ENCODE data around the gene ECHDC3.

The ECHDC3 gene

GRCh38 chr10:11761431-11761830, 19.2 kb downstream of the ECHDC3 start:
- Mint-ChIP-seq H3K27me3 (no peaks in the 10 kb centered on the region), H3K4me1 (ENCODE audit: low read depth) (no peaks in the 10 kb centered on the region), H3K9me3 (no peaks in the 10 kb centered on the region), H3K27ac (no peak overlapping the region), H3K36me3 (ENCODE audit: low read depth) (peaks cover 47% of the 10 kb centered on the region), H3K4me3 (no peak overlapping the region)
- intact Hi-C loops (cut with micrococcal nuclease) = no loop called here

- intact Hi-C loops (cut with micrococcal nuclease) = no loop called here
- H3K4me3 Mint-ChIP-seq = no peak overlapping the region
- H3K4me1 Mint-ChIP-seq (ENCODE audit: low read depth) = no peaks in the 10 kb centered on the region
- H3K27ac Mint-ChIP-seq = no peak overlapping the region
- no peaks in the 10 kb centered on the region for H3K9me3 Mint-ChIP-seq
- no peaks in the 10 kb centered on the region for H3K27me3 Mint-ChIP-seq
- peaks cover 47% of the 10 kb centered on the region for H3K36me3 Mint-ChIP-seq (ENCODE audit: low read depth)
Observed at GRCh38 chr10:11762706-11763500, 20.7 kb downstream of the ECHDC3 start.

GRCh38 chr10:11763501-11763861, 21.3 kb downstream of the ECHDC3 start:
- no peak overlapping the region for H3K27ac Mint-ChIP-seq
- no peaks in the 10 kb centered on the region for H3K27me3 Mint-ChIP-seq
- no peaks in the 10 kb centered on the region for H3K9me3 Mint-ChIP-seq
- H3K36me3 Mint-ChIP-seq (ENCODE audit: low read depth) = peaks cover 47% of the 10 kb centered on the region
- intact Hi-C loops (cut with micrococcal nuclease) = no loop called here
- no peak overlapping the region for H3K4me3 Mint-ChIP-seq
- no peaks in the 10 kb centered on the region for H3K4me1 Mint-ChIP-seq (ENCODE audit: low read depth)

GRCh38 chr10:11765141-11765540, 23.0 kb downstream of the ECHDC3 start:
- no peaks in the 10 kb centered on the region for H3K27me3 Mint-ChIP-seq
- H3K27ac Mint-ChIP-seq = no peak overlapping the region
- no peak overlapping the region for H3K4me3 Mint-ChIP-seq
- peaks cover 41% of the 10 kb centered on the region for H3K36me3 Mint-ChIP-seq (ENCODE audit: low read depth)
- no peaks in the 10 kb centered on the region for H3K4me1 Mint-ChIP-seq (ENCODE audit: low read depth)
- no peaks in the 10 kb centered on the region for H3K9me3 Mint-ChIP-seq
- intact Hi-C loops (cut with micrococcal nuclease) = no loop called here

GRCh38 chr10:11772575-11773288, 30.6 kb downstream of the ECHDC3 start:
- Mint-ChIP-seq H3K27me3 (peaks cover 4% of the 10 kb centered on the region), H3K27ac (no peak overlapping the region), H3K4me3 (no peak overlapping the region), H3K9me3 (no peaks in the 10 kb centered on the region), H3K4me1 (ENCODE audit: low read depth) (peaks cover 2% of the 10 kb centered on the region), H3K36me3 (ENCODE audit: low read depth) (no peaks in the 10 kb centered on the region)
- intact Hi-C loops (cut with micrococcal nuclease) = no loop called here

- intact Hi-C loops (cut with micrococcal nuclease) = no loop called here
- H3K27ac Mint-ChIP-seq = no peak overlapping the region
- H3K4me3 Mint-ChIP-seq = no peak overlapping the region
- H3K4me1 Mint-ChIP-seq (ENCODE audit: low read depth) = peaks cover 5% of the 10 kb centered on the region
- no peaks in the 10 kb centered on the region for H3K36me3 Mint-ChIP-seq (ENCODE audit: low read depth)
- H3K9me3 Mint-ChIP-seq = no peaks in the 10 kb centered on the region
- H3K27me3 Mint-ChIP-seq = peaks cover 4% of the 10 kb centered on the region
Observed at GRCh38 chr10:11773761-11774441, 31.7 kb downstream of the ECHDC3 start.

- no peaks in the 10 kb centered on the region for H3K36me3 Mint-ChIP-seq (ENCODE audit: low read depth)
- peaks cover 5% of the 10 kb centered on the region for H3K4me1 Mint-ChIP-seq (ENCODE audit: low read depth)
- intact Hi-C loops (cut with micrococcal nuclease) = no loop called here
- H3K9me3 Mint-ChIP-seq = no peaks in the 10 kb centered on the region
- no peak overlapping the region for H3K4me3 Mint-ChIP-seq
- peaks cover 4% of the 10 kb centered on the region for H3K27me3 Mint-ChIP-seq
- H3K27ac Mint-ChIP-seq = no peak overlapping the region
Observed at GRCh38 chr10:11775412-11775811, 33.2 kb downstream of the ECHDC3 start.

GRCh38 chr10:11776080-11776479, 33.9 kb downstream of the ECHDC3 start:
- no peaks in the 10 kb centered on the region for H3K9me3 Mint-ChIP-seq
- H3K36me3 Mint-ChIP-seq (ENCODE audit: low read depth) = no peaks in the 10 kb centered on the region
- peaks cover 4% of the 10 kb centered on the region for H3K27me3 Mint-ChIP-seq
- no peak overlapping the region for H3K4me3 Mint-ChIP-seq
- H3K27ac Mint-ChIP-seq = no peak overlapping the region
- H3K4me1 Mint-ChIP-seq (ENCODE audit: low read depth) = peaks cover 5% of the 10 kb centered on the region
- intact Hi-C loops (cut with micrococcal nuclease) = no loop called here

- H3K36me3 Mint-ChIP-seq (ENCODE audit: low read depth) = no peaks in the 10 kb centered on the region
- H3K27ac Mint-ChIP-seq = no peak overlapping the region
- H3K4me3 Mint-ChIP-seq = no peak overlapping the region
- no peaks in the 10 kb centered on the region for H3K9me3 Mint-ChIP-seq
- intact Hi-C loops (cut with micrococcal nuclease) = no loop called here
- H3K27me3 Mint-ChIP-seq = peaks cover 3% of the 10 kb centered on the region
- peaks cover 5% of the 10 kb centered on the region for H3K4me1 Mint-ChIP-seq (ENCODE audit: low read depth)
Observed at GRCh38 chr10:11781114-11781513, 38.9 kb downstream of the ECHDC3 start.

GRCh38 chr10:11782793-11783557, 40.8 kb downstream of the ECHDC3 start:
- Mint-ChIP-seq H3K4me3 (no peak overlapping the region), H3K27ac (no peak overlapping the region), H3K36me3 (ENCODE audit: low read depth) (no peaks in the 10 kb centered on the region), H3K9me3 (no peaks in the 10 kb centered on the region), H3K27me3 (peaks cover 4% of the 10 kb centered on the region), H3K4me1 (ENCODE audit: low read depth) (peaks cover under 1% of the 10 kb centered on the region)
- intact Hi-C loops (cut with micrococcal nuclease) = loop anchor here (1.0 kb wide), 1 partner anchor 203 kb away; no protein-coding TSS in a partner anchor

GRCh38 chr10:11783558-11783865, 41.3 kb downstream of the ECHDC3 start:
- Mint-ChIP-seq H3K27me3 (peaks cover 4% of the 10 kb centered on the region), H3K4me1 (ENCODE audit: low read depth) (no peaks in the 10 kb centered on the region), H3K27ac (no peak overlapping the region), H3K9me3 (no peaks in the 10 kb centered on the region), H3K36me3 (ENCODE audit: low read depth) (no peaks in the 10 kb centered on the region), H3K4me3 (no peak overlapping the region)
- intact Hi-C loops (cut with micrococcal nuclease) = loop anchor here (1.0 kb wide), 1 partner anchor 203 kb away; no protein-coding TSS in a partner anchor

- no peaks in the 10 kb centered on the region for H3K4me1 Mint-ChIP-seq (ENCODE audit: low read depth)
- intact Hi-C loops (cut with micrococcal nuclease) = no loop called here
- no peak overlapping the region for H3K27ac Mint-ChIP-seq
- no peak overlapping the region for H3K4me3 Mint-ChIP-seq
- peaks cover 7% of the 10 kb centered on the region for H3K27me3 Mint-ChIP-seq
- H3K36me3 Mint-ChIP-seq (ENCODE audit: low read depth) = no peaks in the 10 kb centered on the region
- no peaks in the 10 kb centered on the region for H3K9me3 Mint-ChIP-seq
Observed at GRCh38 chr10:11787374-11787773, 45.2 kb downstream of the ECHDC3 start.

- Mint-ChIP-seq H3K4me3 (no peak overlapping the region), H3K27ac (no peak overlapping the region), H3K36me3 (ENCODE audit: low read depth) (no peaks in the 10 kb centered on the region), H3K9me3 (no peaks in the 10 kb centered on the region), H3K27me3 (peaks cover 7% of the 10 kb centered on the region), H3K4me1 (ENCODE audit: low read depth) (no peaks in the 10 kb centered on the region)
- intact Hi-C loops (cut with micrococcal nuclease) = no loop called here
Observed at GRCh38 chr10:11787846-11788245, 45.7 kb downstream of the ECHDC3 start.

- no peaks in the 10 kb centered on the region for H3K4me1 Mint-ChIP-seq (ENCODE audit: low read depth)
- H3K9me3 Mint-ChIP-seq = no peaks in the 10 kb centered on the region
- H3K27ac Mint-ChIP-seq = no peak overlapping the region
- H3K36me3 Mint-ChIP-seq (ENCODE audit: low read depth) = no peaks in the 10 kb centered on the region
- no peak overlapping the region for H3K4me3 Mint-ChIP-seq
- intact Hi-C loops (cut with micrococcal nuclease) = no loop called here
- peaks cover 5% of the 10 kb centered on the region for H3K27me3 Mint-ChIP-seq
Observed at GRCh38 chr10:11789306-11789705, 47.1 kb downstream of the ECHDC3 start.
